Stimulated activated naive CD8-positive, alpha-beta T cell treated with anti-CD3 and anti-CD28 coated beads, Interleukin-15, Interleukin-2, amounts not matched to agents 100 ng/mL and 50 ng/mL, for 24 hours (primary cell): ENCODE results near the gene SYTL3.
"Not testable (repeated sequence)": the region's sequence is repeated elsewhere in the genome, so short reads cannot be mapped to it uniquely, and the experiment has no call there.

Experiments
- H3K27ac Mint-ChIP-seq: one replicate; pipeline ENCODE4 v1.8.0; 2021; ENCODE audit warnings: mild to moderate bottlenecking, mixed read lengths
- H3K27me3 Mint-ChIP-seq: one replicate; pipeline ENCODE4 v1.8.0; 2021; ENCODE audit warnings: mixed read lengths
- H3K36me3 Mint-ChIP-seq: one replicate; pipeline ENCODE4 v1.8.0; 2021; ENCODE audit warnings: low read depth, mixed read lengths
- H3K4me1 Mint-ChIP-seq: one replicate; pipeline ENCODE4 v1.8.0; 2021; ENCODE audit warnings: low read depth, mixed read lengths
- H3K4me3 Mint-ChIP-seq: one replicate; pipeline ENCODE4 v1.8.0; 2021; ENCODE audit warnings: mild to moderate bottlenecking, mixed read lengths
- H3K9me3 Mint-ChIP-seq: one replicate; pipeline ENCODE4 v1.8.0; 2021; ENCODE audit warnings: mixed read lengths

Gene SYTL3

GRCh38 chr6:158618289-158618688 is 31.6 kb upstream of the SYTL3 start:
- H3K9me3 Mint-ChIP-seq, H3K27ac Mint-ChIP-seq, H3K4me1 Mint-ChIP-seq, H3K27me3 Mint-ChIP-seq, H3K4me3 Mint-ChIP-seq: not testable (repeated sequence)
- H3K36me3 Mint-ChIP-seq: peaks cover 74% of the 10 kb centered on the region

- Mint-ChIP-seq H3K27me3 (no peaks in the 10 kb centered on the region), H3K36me3 (peaks cover 72% of the 10 kb centered on the region), H3K4me1 (no peaks in the 10 kb centered on the region), H3K27ac (peak overlapping the region; percentile 73), H3K4me3 (no peak overlapping the region), H3K9me3 (no peaks in the 10 kb centered on the region)
Observed at GRCh38 chr6:158619922-158620801, 29.7 kb upstream of the SYTL3 start.

GRCh38 chr6:158620963-158621693 is 28.7 kb upstream of the SYTL3 start:
- Mint-ChIP-seq H3K4me1 (no peaks in the 10 kb centered on the region), H3K27ac (no peak overlapping the region), H3K4me3 (no peak overlapping the region), H3K27me3 (no peaks in the 10 kb centered on the region), H3K36me3 (peaks cover 70% of the 10 kb centered on the region), H3K9me3 (no peaks in the 10 kb centered on the region)

GRCh38 chr6:158621694-158622544 is 27.9 kb upstream of the SYTL3 start:
- Mint-ChIP-seq H3K27me3 (no peaks in the 10 kb centered on the region), H3K4me1 (no peaks in the 10 kb centered on the region)

DNA sequence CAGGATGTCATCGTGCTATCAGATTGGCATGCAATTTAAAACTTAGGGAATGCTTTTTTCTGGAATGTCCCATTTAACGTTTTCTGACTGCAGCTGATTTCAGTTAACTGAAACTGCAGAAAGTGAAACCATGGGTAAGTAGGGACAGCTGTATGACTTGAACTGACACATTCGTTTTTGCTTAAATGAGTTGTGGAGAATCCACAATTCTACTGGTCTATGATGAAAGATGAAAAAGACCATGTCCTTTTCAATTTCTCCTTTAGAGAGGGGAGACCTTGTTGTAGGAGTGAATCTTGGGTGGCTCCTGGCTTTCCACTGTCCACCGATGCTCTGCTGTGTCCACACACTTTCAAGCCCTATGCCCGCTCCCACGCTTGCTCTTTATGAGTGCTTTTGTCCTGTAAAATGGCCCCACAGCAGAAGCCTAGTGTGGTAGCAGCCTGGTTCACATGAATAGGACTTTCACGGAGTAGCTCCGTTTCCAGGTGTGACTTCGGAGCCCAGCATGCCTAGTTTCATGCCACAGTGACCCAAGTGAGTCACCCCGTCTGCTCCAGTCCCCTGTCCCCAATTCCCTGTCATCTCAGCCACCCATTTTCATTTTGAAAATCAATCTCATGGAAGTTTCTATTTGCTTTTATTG is 27.2 kb upstream of the SYTL3 start:
- H3K27ac Mint-ChIP-seq: peak overlapping the region; percentile 26
- H3K4me1 Mint-ChIP-seq: no peaks in the 10 kb centered on the region
- peaks cover 69% of the 10 kb centered on the region for H3K36me3 Mint-ChIP-seq

More at GRCh38 chr6:158621694-158622544, 27.9 kb upstream of the SYTL3 start:
- Mint-ChIP-seq H3K9me3 (no peaks in the 10 kb centered on the region), H3K4me3 (no peak overlapping the region), H3K27ac (no peak overlapping the region), H3K36me3 (peaks cover 70% of the 10 kb centered on the region)

DNA sequence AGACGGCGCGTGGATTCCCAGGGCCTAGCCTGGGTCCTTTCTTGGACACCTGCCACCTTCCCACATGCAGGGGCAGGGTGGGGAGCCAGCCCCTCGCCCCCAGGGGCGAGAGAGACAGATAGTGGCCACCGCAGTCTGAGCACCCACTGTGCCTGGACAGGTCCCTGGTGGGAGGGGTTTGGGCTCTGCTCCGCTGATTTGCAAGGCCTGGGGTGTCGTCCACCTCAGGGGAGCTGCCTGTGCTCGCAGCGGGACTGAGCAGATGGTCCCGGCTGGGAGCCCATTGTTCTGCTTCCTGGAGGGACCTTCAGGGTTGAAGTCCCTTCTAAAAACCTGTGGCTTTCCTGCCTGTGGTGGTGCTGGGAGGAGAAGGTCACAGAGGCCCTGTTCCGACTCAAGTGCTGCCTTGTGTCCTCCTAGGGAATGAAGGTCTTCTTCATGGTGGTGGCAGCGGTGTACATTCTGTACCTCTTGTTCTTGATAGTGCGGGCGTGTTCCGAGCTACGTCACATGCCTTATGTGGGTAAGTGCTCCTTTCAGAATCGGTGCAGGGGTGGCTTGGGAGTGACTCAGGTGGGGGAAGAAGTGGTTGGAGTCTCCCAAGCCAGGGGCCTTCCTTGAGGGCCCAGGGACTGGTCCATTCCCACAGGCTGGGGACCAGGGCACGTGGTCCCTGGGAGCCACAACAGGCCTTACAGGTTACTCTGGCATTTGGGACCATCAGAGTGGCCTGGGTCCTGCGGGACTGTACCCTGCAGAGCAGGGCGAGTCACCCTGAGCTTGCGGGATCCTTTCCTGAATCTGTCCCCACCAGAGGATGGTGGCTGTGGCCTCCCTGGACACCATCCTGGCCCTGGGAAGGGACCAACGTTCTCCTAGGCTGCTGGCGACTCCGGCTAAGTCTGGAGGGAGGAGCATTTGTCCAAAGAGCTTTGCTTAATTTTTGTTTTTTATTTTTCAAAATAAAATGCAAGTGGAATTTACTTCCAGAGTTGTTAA is 24.9 kb upstream of the SYTL3 start:
- H3K27me3 Mint-ChIP-seq: no peaks in the 10 kb centered on the region
- no peaks in the 10 kb centered on the region for H3K4me1 Mint-ChIP-seq
- no peaks in the 10 kb centered on the region for H3K9me3 Mint-ChIP-seq
- peaks cover 73% of the 10 kb centered on the region for H3K36me3 Mint-ChIP-seq
- H3K27ac Mint-ChIP-seq: no peak overlapping the region
- no peak overlapping the region for H3K4me3 Mint-ChIP-seq

More for the DNA sequence above, 27.2 kb upstream of the SYTL3 start:
- H3K4me3 Mint-ChIP-seq: no peak overlapping the region
- no peaks in the 10 kb centered on the region for H3K9me3 Mint-ChIP-seq
- no peaks in the 10 kb centered on the region for H3K27me3 Mint-ChIP-seq

GRCh38 chr6:158625881-158626305 is 24.0 kb upstream of the SYTL3 start:
- Mint-ChIP-seq H3K9me3 (no peaks in the 10 kb centered on the region), H3K27ac (peak overlapping the region; percentile 10), H3K4me3 (no peak overlapping the region), H3K27me3 (no peaks in the 10 kb centered on the region), H3K36me3 (peaks cover 68% of the 10 kb centered on the region), H3K4me1 (no peaks in the 10 kb centered on the region)

DNA sequence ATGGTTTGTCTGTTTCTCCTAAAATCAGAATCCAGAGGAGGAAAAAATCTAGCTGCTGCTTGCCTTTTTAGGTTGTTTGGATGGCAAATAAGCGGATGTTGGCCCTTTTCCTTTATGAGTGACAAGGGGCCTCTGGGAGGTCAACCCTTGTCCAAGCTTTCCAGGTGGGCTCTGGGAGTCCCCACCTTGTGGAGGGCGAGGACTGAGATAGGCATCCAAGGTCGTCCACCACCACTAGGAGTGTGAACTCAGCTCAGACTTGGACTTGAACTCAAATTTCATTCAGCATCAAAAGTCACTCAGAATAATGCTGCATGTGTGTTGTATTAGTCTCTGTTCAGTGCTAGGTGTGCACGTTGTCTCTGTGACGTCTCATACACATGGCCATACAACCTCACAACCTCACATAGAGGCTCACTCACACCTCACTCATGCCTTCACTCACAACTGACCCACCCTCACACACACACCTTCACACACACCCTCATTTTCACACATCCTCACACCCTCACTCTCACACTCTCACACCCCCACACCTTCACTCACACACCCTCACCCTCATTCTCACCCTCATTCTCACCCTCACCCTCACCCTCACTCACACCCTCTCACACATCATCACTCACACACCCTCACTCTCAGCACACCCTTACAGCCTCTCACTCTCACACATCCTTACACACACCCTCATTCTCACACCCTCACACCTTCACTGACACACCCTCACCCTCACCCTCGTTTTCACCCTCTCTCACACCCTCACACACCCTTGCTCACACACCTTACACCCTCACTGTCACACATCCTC is 23.3 kb upstream of the SYTL3 start:
- Mint-ChIP-seq H3K36me3 (peaks cover 72% of the 10 kb centered on the region), H3K27ac (peak overlapping the region; percentile 76), H3K27me3 (no peaks in the 10 kb centered on the region), H3K4me3 (no peak overlapping the region), H3K9me3 (no peaks in the 10 kb centered on the region), H3K4me1 (peaks cover 4% of the 10 kb centered on the region)

DNA sequence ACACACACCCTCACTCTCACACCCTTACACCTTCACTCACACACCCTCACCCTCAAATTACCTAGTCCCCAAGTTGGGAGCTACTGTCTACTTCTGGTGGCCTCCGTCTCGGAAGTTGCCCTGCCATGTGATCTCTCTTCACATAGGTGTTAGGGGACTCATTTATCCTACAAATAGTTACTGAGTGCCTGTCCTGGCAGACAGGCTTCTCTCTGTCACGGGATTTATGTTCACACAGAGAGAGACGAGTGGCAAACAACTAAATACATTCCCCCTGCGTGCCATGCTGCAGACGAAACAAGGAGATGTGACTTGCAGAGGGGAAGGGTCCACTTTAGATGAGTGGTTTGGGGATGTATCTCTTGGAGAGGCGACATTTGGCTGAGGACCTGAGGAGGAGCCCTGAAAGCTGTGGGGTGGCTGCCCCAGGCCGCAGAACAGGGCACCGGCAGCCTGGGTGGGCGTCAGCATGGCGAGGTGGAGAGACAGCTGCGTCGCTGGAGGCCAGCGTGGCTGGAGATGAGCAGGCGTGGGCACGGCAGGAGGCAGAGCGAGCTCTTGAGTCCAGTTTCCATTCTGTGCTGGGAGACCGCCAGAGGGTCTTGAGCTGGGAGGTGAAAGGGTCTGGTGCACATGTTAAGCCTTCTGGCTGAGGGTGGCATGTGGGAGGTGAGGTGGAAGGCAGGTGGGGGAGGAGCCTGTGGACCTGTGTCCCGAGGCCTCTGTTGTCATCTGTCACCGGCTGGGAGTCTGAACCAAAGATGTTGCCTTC is 22.5 kb upstream of the SYTL3 start:
- H3K27me3 Mint-ChIP-seq: no peaks in the 10 kb centered on the region
- no peak overlapping the region for H3K4me3 Mint-ChIP-seq
- peak overlapping the region; percentile 76 for H3K27ac Mint-ChIP-seq
- H3K9me3 Mint-ChIP-seq: no peaks in the 10 kb centered on the region
- H3K4me1 Mint-ChIP-seq: peaks cover 4% of the 10 kb centered on the region
- H3K36me3 Mint-ChIP-seq: peaks cover 79% of the 10 kb centered on the region

DNA sequence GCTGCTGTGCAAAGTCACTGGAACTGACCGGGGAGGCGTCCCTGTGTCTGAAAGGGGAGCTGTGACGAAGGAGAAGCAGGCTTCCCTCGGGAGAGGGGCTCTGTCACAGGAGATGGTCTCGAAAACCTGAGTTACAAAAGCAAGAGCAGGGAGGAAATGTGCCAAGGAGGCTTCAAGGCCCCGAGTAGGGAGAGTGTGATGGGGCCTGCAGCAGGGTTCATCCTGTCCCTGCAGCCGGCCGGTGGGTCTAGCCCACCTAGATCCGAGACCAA is 22.0 kb upstream of the SYTL3 start:
- no peaks in the 10 kb centered on the region for H3K9me3 Mint-ChIP-seq
- no peak overlapping the region for H3K4me3 Mint-ChIP-seq
- H3K4me1 Mint-ChIP-seq: peaks cover 4% of the 10 kb centered on the region
- H3K27me3 Mint-ChIP-seq: no peaks in the 10 kb centered on the region
- H3K27ac Mint-ChIP-seq: no peak overlapping the region
- H3K36me3 Mint-ChIP-seq: peaks cover 80% of the 10 kb centered on the region

DNA sequence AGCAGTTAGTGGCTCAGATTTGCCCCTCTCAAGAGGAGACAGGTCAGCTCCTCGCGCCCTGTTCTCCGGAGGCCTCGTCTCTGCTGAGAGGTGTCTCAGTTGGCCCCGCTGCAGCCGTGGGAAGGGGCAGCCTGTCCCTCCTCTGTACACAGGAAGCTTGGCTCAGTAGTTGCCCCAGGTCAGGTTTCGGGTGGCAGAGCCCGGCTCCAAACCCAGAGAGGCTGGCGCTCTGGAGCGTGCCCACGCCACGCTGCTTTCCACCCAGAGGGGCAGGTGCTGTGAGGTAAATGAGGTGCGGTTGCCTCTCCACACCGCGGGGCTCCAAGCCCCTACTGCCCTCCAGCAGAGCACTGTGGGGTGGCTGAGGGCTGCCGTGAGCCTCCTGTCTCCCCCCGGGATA is 21.3 kb upstream of the SYTL3 start:
- H3K36me3 Mint-ChIP-seq: peaks cover 80% of the 10 kb centered on the region
- H3K27ac Mint-ChIP-seq: no peak overlapping the region
- no peaks in the 10 kb centered on the region for H3K27me3 Mint-ChIP-seq
- no peaks in the 10 kb centered on the region for H3K9me3 Mint-ChIP-seq
- peaks cover 8% of the 10 kb centered on the region for H3K4me1 Mint-ChIP-seq
- H3K4me3 Mint-ChIP-seq: no peak overlapping the region

- H3K4me3 Mint-ChIP-seq: no peak overlapping the region
- H3K4me1 Mint-ChIP-seq: peaks cover 10% of the 10 kb centered on the region
- no peaks in the 10 kb centered on the region for H3K27me3 Mint-ChIP-seq
- peaks cover 73% of the 10 kb centered on the region for H3K36me3 Mint-ChIP-seq
- peak overlapping the region; percentile 55 for H3K27ac Mint-ChIP-seq
- no peaks in the 10 kb centered on the region for H3K9me3 Mint-ChIP-seq
Observed at GRCh38 chr6:158629367-158630221, 20.3 kb upstream of the SYTL3 start.
